ENCODE measurements around the gene CLRN3.

Gene CLRN3

DNA sequence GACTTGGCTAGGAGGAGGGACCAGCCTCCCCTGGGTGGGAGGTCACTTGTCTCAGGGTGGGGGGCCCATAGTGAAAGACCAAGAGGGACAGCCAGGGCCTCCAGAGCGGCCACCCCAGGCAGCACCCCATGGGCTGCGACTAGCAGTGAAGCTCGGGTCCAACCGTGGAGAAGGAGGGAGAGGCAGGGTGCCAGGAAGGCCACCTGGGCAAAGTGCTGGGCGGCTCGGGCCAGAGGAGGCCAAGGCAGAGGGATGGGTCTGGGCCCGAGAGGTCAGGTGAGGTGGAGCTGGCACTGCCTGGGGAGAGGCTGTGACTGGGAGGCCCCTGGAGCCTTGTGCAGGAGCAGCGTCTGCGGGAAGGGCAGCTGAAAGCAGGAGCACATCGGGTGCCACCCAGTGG is 41.8 kb downstream of the CLRN3 start:
- no peak overlapping the region for H3K27ac ChIP-seq
- TF ChIP-seq, protein P1, sequence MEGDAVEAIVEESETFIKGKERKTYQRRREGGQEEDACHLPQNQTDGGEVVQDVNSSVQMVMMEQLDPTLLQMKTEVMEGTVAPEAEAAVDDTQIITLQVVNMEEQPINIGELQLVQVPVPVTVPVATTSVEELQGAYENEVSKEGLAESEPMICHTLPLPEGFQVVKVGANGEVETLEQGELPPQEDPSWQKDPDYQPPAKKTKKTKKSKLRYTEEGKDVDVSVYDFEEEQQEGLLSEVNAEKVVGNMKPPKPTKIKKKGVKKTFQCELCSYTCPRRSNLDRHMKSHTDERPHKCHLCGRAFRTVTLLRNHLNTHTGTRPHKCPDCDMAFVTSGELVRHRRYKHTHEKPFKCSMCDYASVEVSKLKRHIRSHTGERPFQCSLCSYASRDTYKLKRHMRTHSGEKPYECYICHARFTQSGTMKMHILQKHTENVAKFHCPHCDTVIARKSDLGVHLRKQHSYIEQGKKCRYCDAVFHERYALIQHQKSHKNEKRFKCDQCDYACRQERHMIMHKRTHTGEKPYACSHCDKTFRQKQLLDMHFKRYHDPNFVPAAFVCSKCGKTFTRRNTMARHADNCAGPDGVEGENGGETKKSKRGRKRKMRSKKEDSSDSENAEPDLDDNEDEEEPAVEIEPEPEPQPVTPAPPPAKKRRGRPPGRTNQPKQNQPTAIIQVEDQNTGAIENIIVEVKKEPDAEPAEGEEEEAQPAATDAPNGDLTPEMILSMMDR (conservative IDR thresholded peaks at IDR 0.05): no peak
- no peak for TF ChIP-seq ZFX (IDR thresholded peaks at IDR 0.05)

DNA sequence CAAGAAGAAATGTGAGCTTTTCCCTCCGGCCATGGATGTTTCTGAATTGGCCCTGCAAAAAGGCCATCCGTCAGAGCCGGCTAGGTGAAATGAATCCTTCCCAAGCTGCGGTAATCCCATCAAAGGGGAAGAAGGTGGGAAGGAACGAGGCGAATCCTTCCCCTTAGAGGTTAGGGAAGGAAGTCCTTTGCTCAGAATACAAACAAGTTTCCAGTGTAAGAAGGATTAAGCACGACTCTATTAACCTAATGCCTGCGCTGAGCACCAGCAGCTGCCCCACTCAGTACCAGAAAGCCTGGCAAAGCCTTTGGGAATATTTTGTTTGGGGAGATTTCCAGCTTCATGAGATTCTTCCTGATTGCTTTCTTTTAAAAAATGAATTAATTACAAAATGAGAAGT is 42.8 kb downstream of the CLRN3 start:
- no peak overlapping the region for H3K27ac ChIP-seq
- TF ChIP-seq, protein P1 (conservative IDR thresholded peaks at IDR 0.05): no peak
- TF ChIP-seq ZFX (IDR thresholded peaks at IDR 0.05): no peak

DNA sequence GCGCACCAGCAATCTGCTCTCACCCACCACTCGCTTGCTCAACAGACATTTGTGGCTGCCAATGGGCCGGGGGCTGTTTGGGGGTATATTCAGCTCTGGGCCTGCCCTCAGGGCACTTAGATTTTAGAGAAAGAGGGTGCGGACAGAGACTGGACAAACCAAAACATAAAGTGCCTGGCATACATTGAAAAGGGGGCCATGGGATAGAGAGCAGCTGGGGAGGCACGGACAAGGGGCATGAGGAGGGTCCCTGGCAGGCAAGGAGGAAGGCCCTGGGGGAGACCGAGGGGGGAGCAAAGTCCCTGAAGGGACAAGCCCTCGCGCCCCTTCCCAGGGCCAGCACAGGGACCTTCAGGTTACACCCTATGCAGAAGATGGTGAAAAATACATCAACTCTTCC is 43.5 kb downstream of the CLRN3 start:
- H3K27ac ChIP-seq: no peak overlapping the region
- TF ChIP-seq, protein P1 (conservative IDR thresholded peaks at IDR 0.05): no peak
- no peak for TF ChIP-seq ZFX (IDR thresholded peaks at IDR 0.05)

DNA sequence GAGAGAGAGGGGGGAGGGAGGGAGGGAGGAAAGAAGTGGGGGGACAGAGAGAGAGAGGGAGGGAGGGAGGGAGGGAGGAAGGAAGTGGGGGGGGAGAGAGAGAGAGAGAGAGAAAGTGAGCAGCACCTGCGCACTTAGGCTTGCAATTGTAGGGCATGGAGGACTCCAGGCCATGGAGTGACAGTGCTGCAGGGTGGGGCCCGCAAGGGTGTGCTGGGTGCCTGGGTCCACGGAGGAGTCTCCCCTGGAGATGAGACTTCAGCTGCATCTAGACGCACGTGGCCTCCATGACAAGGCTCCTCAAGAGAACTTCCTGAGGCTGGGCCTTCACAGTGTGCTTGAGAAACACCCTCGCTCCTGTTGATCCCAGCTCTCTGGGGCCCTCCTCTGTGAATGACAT is 44.5 kb downstream of the CLRN3 start:
- H3K27ac ChIP-seq: no peak overlapping the region
- no peak for TF ChIP-seq ZFX (IDR thresholded peaks at IDR 0.05)
- TF ChIP-seq, protein P1 (conservative IDR thresholded peaks at IDR 0.05): no peak

DNA sequence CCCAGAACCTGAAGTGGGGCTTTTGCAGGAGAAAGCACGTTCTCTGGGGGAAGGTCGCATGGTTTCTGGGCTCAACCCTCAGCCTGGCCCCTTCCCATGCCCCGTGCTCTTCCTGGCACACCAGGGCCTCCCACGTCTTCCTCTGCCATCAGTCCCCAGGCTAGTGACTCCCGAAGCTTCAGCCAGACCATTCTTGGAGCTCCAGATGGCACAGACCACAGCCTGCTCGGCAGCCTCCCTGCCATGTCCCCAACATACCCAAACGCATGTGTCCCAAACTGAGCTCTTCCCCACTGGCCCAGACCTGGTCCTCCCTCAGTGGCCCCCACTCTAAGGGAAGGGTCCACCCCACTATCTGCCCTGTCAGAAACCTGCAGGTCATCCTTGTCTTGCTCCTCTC is 47.0 kb downstream of the CLRN3 start:
- H3K27ac ChIP-seq: no peak overlapping the region
- TF ChIP-seq, protein P1 (conservative IDR thresholded peaks at IDR 0.05): no peak
- TF ChIP-seq ZFX (IDR thresholded peaks at IDR 0.05): no peak

DNA sequence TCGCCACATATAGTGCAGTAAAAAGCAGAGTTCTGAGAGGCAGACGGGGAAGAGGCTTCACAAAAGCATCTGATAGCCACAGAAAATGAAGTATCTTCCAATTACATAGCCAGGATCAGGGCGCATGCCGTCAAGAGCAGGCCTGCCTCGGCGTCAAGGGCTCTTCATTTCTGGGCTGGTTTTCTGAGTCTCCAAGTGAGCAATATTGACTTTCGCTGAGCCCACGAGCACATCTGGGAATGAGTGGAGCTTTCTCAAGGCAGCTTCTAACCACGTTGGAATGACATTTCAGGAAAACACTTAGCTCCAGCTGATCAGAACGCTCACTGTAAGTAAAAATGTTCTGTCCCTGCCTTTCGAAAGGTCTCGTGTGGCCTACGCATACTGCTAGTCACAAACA is 51.9 kb downstream of the CLRN3 start:
- no peak overlapping the region for H3K27ac ChIP-seq
- TF ChIP-seq ZFX (IDR thresholded peaks at IDR 0.05): no peak
- TF ChIP-seq, protein P1 (conservative IDR thresholded peaks at IDR 0.05): no peak

DNA sequence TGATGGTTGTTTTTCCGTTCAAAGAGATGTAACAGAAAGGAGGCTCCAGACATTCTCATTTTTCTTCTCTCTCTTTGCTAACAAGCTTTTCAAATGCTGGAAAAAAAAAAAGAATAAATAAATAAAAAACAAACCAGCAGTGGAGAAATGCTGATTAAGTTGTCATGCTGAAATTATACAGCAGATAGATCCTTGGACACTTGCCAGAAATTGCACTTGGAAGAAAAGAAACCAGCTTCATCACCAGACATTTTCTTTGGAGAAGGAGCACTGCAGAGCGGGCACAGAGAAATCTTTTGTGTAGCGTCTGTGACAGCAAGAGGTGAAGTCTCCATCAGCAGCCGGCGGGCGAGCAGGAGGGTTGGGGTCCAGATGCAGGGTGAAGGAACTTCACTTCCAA is 55.8 kb downstream of the CLRN3 start:
- no peak overlapping the region for H3K27ac ChIP-seq

DNA sequence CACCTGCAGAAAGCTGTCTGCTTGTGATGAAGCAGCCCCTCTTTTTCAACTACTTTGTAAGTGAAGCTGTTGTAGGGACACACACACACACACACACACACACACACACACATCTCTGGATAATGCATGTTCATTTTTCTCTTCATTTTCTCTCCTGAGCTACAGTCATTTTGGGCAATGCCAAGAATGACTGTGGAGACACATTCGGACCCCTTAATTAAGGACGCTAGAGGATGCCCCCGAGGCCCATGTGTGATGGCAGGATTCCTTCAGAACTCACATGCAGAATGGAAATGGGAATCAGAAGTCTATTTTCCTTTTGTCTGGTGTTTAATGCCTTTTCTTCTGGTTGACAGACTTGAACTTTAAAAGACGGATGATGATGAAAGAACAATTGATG is 56.6 kb downstream of the CLRN3 start:
- no peak for TF ChIP-seq ZFX (IDR thresholded peaks at IDR 0.05)
- TF ChIP-seq, protein P1 (conservative IDR thresholded peaks at IDR 0.05): no peak

More for the DNA sequence above, 55.8 kb downstream of the CLRN3 start:
- no peak for TF ChIP-seq ZFX (IDR thresholded peaks at IDR 0.05)

More for the DNA sequence above, 56.6 kb downstream of the CLRN3 start:
- no peak overlapping the region for H3K27ac ChIP-seq
